ENCODE measurements around the gene RRP12.
"Not testable (repeated sequence)": the region's sequence is repeated elsewhere in the genome, so short reads cannot be mapped to it uniquely, and the experiment has no call there.

The RRP12 gene

GRCh38 chr10:97367126-97367649 is 34.0 kb downstream of the RRP12 start:
- DNase-seq (ENCODE audit: low spot score): no peak

- DNase-seq (ENCODE audit: low spot score): no peak
These were observed 34.6 kb downstream of the RRP12 start for GRCh38 chr10:97366572-97366971.

GRCh38 chr10:97365761-97366351 is 35.3 kb downstream of the RRP12 start:
- peak; percentile 55 for DNase-seq (ENCODE audit: low spot score)

- no peak for DNase-seq (ENCODE audit: low spot score)
These were observed 38.1 kb downstream of the RRP12 start for GRCh38 chr10:97363071-97363470.

- DNase-seq (ENCODE audit: low spot score): no peak
These were observed 38.7 kb downstream of the RRP12 start for GRCh38 chr10:97362310-97363033.

GRCh38 chr10:97361537-97361901 is 39.6 kb downstream of the RRP12 start:
- no peak for DNase-seq (ENCODE audit: low spot score)

GRCh38 chr10:97360705-97361536 is 40.2 kb downstream of the RRP12 start:
- DNase-seq (ENCODE audit: low spot score): no peak

GRCh38 chr10:97358781-97359180 is 42.4 kb downstream of the RRP12 start:
- DNase-seq (ENCODE audit: low spot score): no peak

GRCh38 chr10:97358349-97358748 is 42.8 kb downstream of the RRP12 start:
- no peak for DNase-seq (ENCODE audit: low spot score)

GRCh38 chr10:97356918-97357317 is 44.2 kb downstream of the RRP12 start:
- no peak for DNase-seq (ENCODE audit: low spot score)

GRCh38 chr10:97356318-97356914 is 44.7 kb downstream of the RRP12 start:
- no peak for DNase-seq (ENCODE audit: low spot score)

GRCh38 chr10:97355571-97355975 is 45.6 kb downstream of the RRP12 start:
- no peak for DNase-seq (ENCODE audit: low spot score)

GRCh38 chr10:97353945-97354344 is 47.2 kb downstream of the RRP12 start:
- DNase-seq (ENCODE audit: low spot score): no peak

- no peak for DNase-seq (ENCODE audit: low spot score)
These were observed 51.2 kb downstream of the RRP12 start for GRCh38 chr10:97349752-97350513.

GRCh38 chr10:97347317-97347716 is 53.8 kb downstream of the RRP12 start:
- DNase-seq (ENCODE audit: low spot score): no peak

- DNase-seq (ENCODE audit: low spot score): not testable (repeated sequence)
These were observed 57.5 kb downstream of the RRP12 start for GRCh38 chr10:97343664-97344063.

GRCh38 chr10:97341416-97341815 is 59.7 kb downstream of the RRP12 start:
- no peak for DNase-seq (ENCODE audit: low spot score)

- DNase-seq (ENCODE audit: low spot score): no peak
These were observed 63.1 kb downstream of the RRP12 start for GRCh38 chr10:97338041-97338440.

- DNase-seq (ENCODE audit: low spot score): no peak
These were observed 64.0 kb downstream of the RRP12 start for GRCh38 chr10:97336942-97337831.

GRCh38 chr10:97336446-97336845 is 64.7 kb downstream of the RRP12 start:
- DNase-seq (ENCODE audit: low spot score): no peak

- DNase-seq (ENCODE audit: low spot score): no peak
These were observed 65.1 kb downstream of the RRP12 start for GRCh38 chr10:97336006-97336405.

Data from germinal center (tissue), 1 donor.